Colonic mucosa (tissue), 4 donors: ENCODE measurements around the gene ATF4. TPM values are rescaled to one million over a fixed set of nuclear protein-coding genes. Genes with fewer than 3 reads are reported as not detected.

ENCODE experiments used
- DNase-seq: peaks from one replicate; pipeline ENCODE4 v3.0.0-alpha.2; 2020
- H3K27ac ChIP-seq: fragments of 200-600 bp; one replicate; pipeline ENCODE4 v1.8.0; 2021
- H3K27me3 ChIP-seq: fragments of 200-600 bp; one replicate; pipeline ENCODE4 v1.8.0; 2021
- H3K36me3 ChIP-seq: fragments of 200-600 bp; one replicate; pipeline ENCODE4 v1.8.0; 2021
- H3K4me1 ChIP-seq: fragments of 200-600 bp; one replicate; pipeline ENCODE4 v1.8.0; 2021; ENCODE audit warnings: mild to moderate bottlenecking
- H3K4me3 ChIP-seq: fragments of 200-600 bp; one replicate; pipeline ENCODE4 v1.8.0; 2021
- H3K9ac ChIP-seq, 2 donors: one replicate each; pipeline ENCODE4 v1.7.0; 2013; ENCODE audit warnings: control low read depth in 2 of 2, low read depth in 2 of 2, low read length in 2 of 2
- H3K9me3 ChIP-seq: fragments of 200-600 bp; one replicate; pipeline ENCODE4 v1.8.0; 2021
- CTCF ChIP-seq: fragments of 200-600 bp; IDR thresholded peaks from one replicate; pipeline ENCODE4 v1.8.0; 2022; ENCODE audit warnings: antibody characterized with exemption, mild to moderate bottlenecking
- intact Hi-C: fragments of 100-400 bp; cut with DNase I; formaldehyde crosslinking; loops from one replicate; pipeline ENCODE4 v1.14.1; 2022
- total RNA-seq, 2 donors: library from RNA; stranded (reverse); fragmentation: NEBNext Ultra II Directional in 1 of 2; extraction: Animal tissue kit (Norgen Biotek cat#: 25700) in 1 of 2; gene quantifications; one replicate each; pipeline ENCODE4 v1.2.1, GENCODE V29; 2021
- donor health status: healthy.
- donor health status: DM: no; HTN: no; CAD: no.
- donor health status: DM: no; HTN: no; CAD: no.

ATF4 gene
- total RNA-seq, 2 donors from 2014 or later: 279 to 302 TPM

- Histone ChIP-seq H3K36me3 (no peaks in the 10 kb centered on the region), H3K4me3 (no peak overlapping the region), H3K27ac (no peak overlapping the region), H3K9me3 (no peaks in the 10 kb centered on the region), H3K27me3 (no peaks in the 10 kb centered on the region), H3K4me1 (peaks cover 7% of the 10 kb centered on the region), H3K9ac (no peak overlapping the region)
- intact Hi-C loops: no loop called here
- DNase-seq: no peak
- no peak for TF ChIP-seq CTCF
Measured at GRCh38 chr22:39486951-39487825, 33.2 kb upstream of the ATF4 start.

DNA sequence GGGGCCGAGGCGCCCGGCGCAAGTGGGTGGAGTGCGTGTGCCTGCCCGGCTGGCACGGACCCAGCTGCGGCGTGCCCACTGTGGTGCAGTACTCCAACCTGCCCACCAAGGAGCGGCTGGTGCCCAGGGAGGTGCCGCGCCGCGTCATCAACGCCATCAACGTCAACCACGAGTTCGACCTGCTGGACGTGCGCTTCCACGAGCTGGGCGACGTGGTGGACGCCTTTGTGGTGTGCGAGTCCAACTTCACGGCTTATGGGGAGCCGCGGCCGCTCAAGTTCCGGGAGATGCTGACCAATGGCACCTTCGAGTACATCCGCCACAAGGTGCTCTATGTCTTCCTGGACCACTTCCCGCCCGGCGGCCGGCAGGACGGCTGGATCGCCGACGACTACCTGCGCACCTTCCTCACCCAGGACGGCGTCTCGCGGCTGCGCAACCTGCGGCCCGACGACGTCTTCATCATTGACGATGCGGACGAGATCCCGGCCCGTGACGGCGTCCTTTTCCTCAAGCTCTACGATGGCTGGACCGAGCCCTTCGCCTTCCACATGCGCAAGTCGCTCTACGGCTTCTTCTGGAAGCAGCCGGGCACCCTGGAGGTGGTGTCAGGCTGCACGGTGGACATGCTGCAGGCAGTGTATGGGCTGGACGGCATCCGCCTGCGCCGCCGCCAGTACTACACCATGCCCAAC lies 32.4 kb upstream of the ATF4 start:
- TF ChIP-seq CTCF: no peak
- Histone ChIP-seq H3K4me3 (no peak overlapping the region), H3K27ac (no peak overlapping the region), H3K36me3 (no peaks in the 10 kb centered on the region), H3K27me3 (no peaks in the 10 kb centered on the region), H3K9me3 (no peaks in the 10 kb centered on the region), H3K9ac (no peak overlapping the region), H3K4me1 (peaks cover 7% of the 10 kb centered on the region)
- intact Hi-C loops: no loop called here
- no peak for DNase-seq

- Histone ChIP-seq H3K9ac (no peak overlapping the region), H3K9me3 (no peaks in the 10 kb centered on the region), H3K4me3 (no peak overlapping the region), H3K27ac (no peak overlapping the region), H3K36me3 (no peaks in the 10 kb centered on the region), H3K27me3 (no peaks in the 10 kb centered on the region), H3K4me1 (peaks cover 7% of the 10 kb centered on the region)
- no peak for TF ChIP-seq CTCF
- DNase-seq: no peak
- intact Hi-C loops: no loop called here
Measured at GRCh38 chr22:39488563-39489083, 31.7 kb upstream of the ATF4 start.

- Histone ChIP-seq H3K4me1 (peaks cover 7% of the 10 kb centered on the region), H3K9me3 (no peaks in the 10 kb centered on the region), H3K4me3 (no peak overlapping the region), H3K36me3 (no peaks in the 10 kb centered on the region), H3K27me3 (no peaks in the 10 kb centered on the region), H3K9ac (no peak overlapping the region), H3K27ac (no peak overlapping the region)
- no peak for DNase-seq
- intact Hi-C loops: loop anchor here (5.0 kb wide), 1 partner anchor 38 kb away; no protein-coding TSS in a partner anchor
- TF ChIP-seq CTCF: no peak
Measured at GRCh38 chr22:39489094-39490068, 31.0 kb upstream of the ATF4 start.
